ENCODE data around the gene MFAP3L. TPM values are rescaled to one million over a fixed set of nuclear protein-coding genes. Genes with fewer than 3 reads are reported as not detected.

Gene MFAP3L
- total and polyA plus RNA-seq, 2 donors from 2014 or later = 18.4 to 35.1 TPM

- TF ChIP-seq, protein P1, sequence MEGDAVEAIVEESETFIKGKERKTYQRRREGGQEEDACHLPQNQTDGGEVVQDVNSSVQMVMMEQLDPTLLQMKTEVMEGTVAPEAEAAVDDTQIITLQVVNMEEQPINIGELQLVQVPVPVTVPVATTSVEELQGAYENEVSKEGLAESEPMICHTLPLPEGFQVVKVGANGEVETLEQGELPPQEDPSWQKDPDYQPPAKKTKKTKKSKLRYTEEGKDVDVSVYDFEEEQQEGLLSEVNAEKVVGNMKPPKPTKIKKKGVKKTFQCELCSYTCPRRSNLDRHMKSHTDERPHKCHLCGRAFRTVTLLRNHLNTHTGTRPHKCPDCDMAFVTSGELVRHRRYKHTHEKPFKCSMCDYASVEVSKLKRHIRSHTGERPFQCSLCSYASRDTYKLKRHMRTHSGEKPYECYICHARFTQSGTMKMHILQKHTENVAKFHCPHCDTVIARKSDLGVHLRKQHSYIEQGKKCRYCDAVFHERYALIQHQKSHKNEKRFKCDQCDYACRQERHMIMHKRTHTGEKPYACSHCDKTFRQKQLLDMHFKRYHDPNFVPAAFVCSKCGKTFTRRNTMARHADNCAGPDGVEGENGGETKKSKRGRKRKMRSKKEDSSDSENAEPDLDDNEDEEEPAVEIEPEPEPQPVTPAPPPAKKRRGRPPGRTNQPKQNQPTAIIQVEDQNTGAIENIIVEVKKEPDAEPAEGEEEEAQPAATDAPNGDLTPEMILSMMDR (IDR thresholded peaks at IDR 0.05; ENCODE audit: borderline replicate concordance, extremely low read depth, insufficient read depth) = no peak
- Histone ChIP-seq H3K4me1 (ENCODE audit: control insufficient read depth in 2 of 3, insufficient read depth in 2 of 3, low read depth in 1 of 3, low read length in 3 of 3) (no peaks in the 10 kb centered on the region), H3K9ac (ENCODE audit: low read length in 3 of 3) (no peak overlapping the region), H3K4me3 (ENCODE audit: low read length in 3 of 3) (no peak overlapping the region), H3K9me3 (ENCODE audit: control insufficient read depth in 2 of 3, insufficient read depth in 1 of 3, low read length in 3 of 3) (no peaks in the 10 kb centered on the region), H3K27me3 (ENCODE audit: control insufficient read depth, insufficient read depth, low read length) (no peaks in the 10 kb centered on the region), H3K36me3 (ENCODE audit: control insufficient read depth in 2 of 3, insufficient read depth in 3 of 3, low read length in 3 of 3) (no peaks in the 10 kb centered on the region), H3K27ac (ENCODE audit: low read depth in 2 of 2, low read length in 2 of 2) (no peak overlapping the region)
- no peak for FAIRE-seq
- DNase-seq = no peak
- intact Hi-C loops (cut with DNase I) = no loop called here
These were observed 57.2 kb downstream of the MFAP3L start for GRCh38 chr4:169968999-169969398.

- FAIRE-seq = no peak
- intact Hi-C loops (cut with DNase I) = no loop called here
- TF ChIP-seq, protein P1 (IDR thresholded peaks at IDR 0.05; ENCODE audit: borderline replicate concordance, extremely low read depth, insufficient read depth) = no peak
- H3K27ac ChIP-seq (ENCODE audit: low read depth in 2 of 2, low read length in 2 of 2) = no peak overlapping the region
- DNase-seq = no peak
- no peaks in the 10 kb centered on the region for H3K9me3 ChIP-seq (ENCODE audit: control insufficient read depth in 2 of 3, insufficient read depth in 1 of 3, low read length in 3 of 3)
- no peaks in the 10 kb centered on the region for H3K36me3 ChIP-seq (ENCODE audit: control insufficient read depth in 2 of 3, insufficient read depth in 3 of 3, low read length in 3 of 3)
- H3K27me3 ChIP-seq (ENCODE audit: control insufficient read depth, insufficient read depth, low read length) = no peaks in the 10 kb centered on the region
- H3K9ac ChIP-seq (ENCODE audit: low read length in 3 of 3) = no peak overlapping the region
- H3K4me3 ChIP-seq (ENCODE audit: low read length in 3 of 3) = no peak overlapping the region
- H3K4me1 ChIP-seq (ENCODE audit: control insufficient read depth in 2 of 3, insufficient read depth in 2 of 3, low read depth in 1 of 3, low read length in 3 of 3) = no peaks in the 10 kb centered on the region
These were observed 62.2 kb downstream of the MFAP3L start for GRCh38 chr4:169963998-169964397.

DNA sequence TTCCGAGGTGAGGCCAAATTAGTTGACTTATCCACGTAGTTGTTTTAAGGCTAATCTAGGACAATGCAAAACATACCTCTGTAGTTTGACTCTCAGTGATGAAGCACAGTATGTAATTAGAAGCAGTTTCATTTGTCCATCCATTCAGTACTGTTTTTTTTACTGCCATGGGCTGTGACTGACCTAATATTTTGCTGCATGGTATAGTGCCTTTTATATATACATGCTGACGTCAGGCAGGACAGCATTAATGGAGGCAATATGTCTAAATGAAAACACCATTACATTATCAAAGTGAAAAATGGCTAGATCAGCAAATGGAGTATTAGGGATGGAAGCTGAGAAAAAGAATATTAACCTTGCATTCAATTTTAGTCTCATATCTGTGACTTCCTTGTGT lies 66.9 kb downstream of the MFAP3L start:
- Histone ChIP-seq H3K4me1 (ENCODE audit: control insufficient read depth in 2 of 3, insufficient read depth in 2 of 3, low read depth in 1 of 3, low read length in 3 of 3) (no peaks in the 10 kb centered on the region), H3K4me3 (ENCODE audit: low read length in 3 of 3) (no peak overlapping the region), H3K27ac (ENCODE audit: low read depth in 2 of 2, low read length in 2 of 2) (no peak overlapping the region), H3K9me3 (ENCODE audit: control insufficient read depth in 2 of 3, insufficient read depth in 1 of 3, low read length in 3 of 3) (no peaks in the 10 kb centered on the region), H3K27me3 (ENCODE audit: control insufficient read depth, insufficient read depth, low read length) (no peaks in the 10 kb centered on the region), H3K9ac (ENCODE audit: low read length in 3 of 3) (no peak overlapping the region), H3K36me3 (ENCODE audit: control insufficient read depth in 2 of 3, insufficient read depth in 3 of 3, low read length in 3 of 3) (no peaks in the 10 kb centered on the region)
- DNase-seq (no peak), FAIRE-seq (no peak)
- intact Hi-C loops (cut with DNase I) = no loop called here
- TF ChIP-seq, protein P1 (IDR thresholded peaks at IDR 0.05; ENCODE audit: borderline replicate concordance, extremely low read depth, insufficient read depth) = no peak

GRCh38 chr4:169958629-169959028 lies 67.6 kb downstream of the MFAP3L start:
- intact Hi-C loops (cut with DNase I) = no loop called here
- Histone ChIP-seq H3K27me3 (ENCODE audit: control insufficient read depth, insufficient read depth, low read length) (no peaks in the 10 kb centered on the region), H3K4me3 (ENCODE audit: low read length in 3 of 3) (no peak overlapping the region), H3K27ac (ENCODE audit: low read depth in 2 of 2, low read length in 2 of 2) (no peak overlapping the region), H3K9me3 (ENCODE audit: control insufficient read depth in 2 of 3, insufficient read depth in 1 of 3, low read length in 3 of 3) (no peaks in the 10 kb centered on the region), H3K9ac (ENCODE audit: low read length in 3 of 3) (no peak overlapping the region), H3K4me1 (ENCODE audit: control insufficient read depth in 2 of 3, insufficient read depth in 2 of 3, low read depth in 1 of 3, low read length in 3 of 3) (no peaks in the 10 kb centered on the region), H3K36me3 (ENCODE audit: control insufficient read depth in 2 of 3, insufficient read depth in 3 of 3, low read length in 3 of 3) (no peaks in the 10 kb centered on the region)
- TF ChIP-seq, protein P1 (IDR thresholded peaks at IDR 0.05; ENCODE audit: borderline replicate concordance, extremely low read depth, insufficient read depth) = no peak
- no peak for FAIRE-seq
- no peak for DNase-seq
